GM18909 (cell line): ENCODE results near the gene CD180.

Experiments used
- ATAC-seq: cut with Tn5 transposase; IDR thresholded peaks from one replicate; pipeline ENCODE4 v1.9.1; 2021; ENCODE audit warnings: mild to moderate bottlenecking; ENCODE audit not compliant: unreplicated experiment, poor library complexity

Gene CD180

GRCh38 chr5:67165526-67166459, 30.8 kb downstream of the CD180 start:
- peak; percentile 96 for ATAC-seq

DNA sequence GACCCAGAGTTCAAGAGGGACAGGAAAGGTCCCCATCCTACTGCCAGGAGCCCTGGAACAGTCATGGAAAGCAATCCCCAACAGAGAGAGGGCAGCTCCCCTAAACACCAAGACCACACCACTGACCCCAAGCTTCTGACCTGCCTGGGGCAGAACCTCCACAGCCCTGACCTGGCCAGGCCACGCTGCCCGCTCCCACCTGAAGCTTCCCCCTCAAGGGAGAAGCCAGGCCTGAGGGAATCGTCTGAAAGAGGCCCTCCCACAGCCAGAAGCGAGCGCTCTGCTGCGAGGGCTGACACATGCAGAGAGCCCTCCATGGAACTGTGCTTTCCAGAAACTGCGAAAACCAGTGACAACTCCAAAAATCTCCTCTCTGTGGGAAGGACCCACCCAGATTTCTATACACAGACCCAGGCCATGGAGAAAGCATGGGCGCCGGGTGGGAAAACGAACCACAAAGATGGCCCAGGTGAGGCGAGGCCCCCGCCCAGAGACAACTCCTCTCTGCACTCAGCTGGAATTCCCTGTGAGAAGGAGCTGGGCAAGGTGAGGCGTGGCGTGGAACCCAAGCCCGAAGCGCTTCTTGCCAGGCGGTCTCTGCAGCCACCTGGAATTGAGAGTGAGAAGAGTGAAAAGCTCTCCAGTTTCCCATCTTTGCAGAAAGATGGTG, 31.6 kb downstream of the CD180 start:
- ATAC-seq, result no peak

DNA sequence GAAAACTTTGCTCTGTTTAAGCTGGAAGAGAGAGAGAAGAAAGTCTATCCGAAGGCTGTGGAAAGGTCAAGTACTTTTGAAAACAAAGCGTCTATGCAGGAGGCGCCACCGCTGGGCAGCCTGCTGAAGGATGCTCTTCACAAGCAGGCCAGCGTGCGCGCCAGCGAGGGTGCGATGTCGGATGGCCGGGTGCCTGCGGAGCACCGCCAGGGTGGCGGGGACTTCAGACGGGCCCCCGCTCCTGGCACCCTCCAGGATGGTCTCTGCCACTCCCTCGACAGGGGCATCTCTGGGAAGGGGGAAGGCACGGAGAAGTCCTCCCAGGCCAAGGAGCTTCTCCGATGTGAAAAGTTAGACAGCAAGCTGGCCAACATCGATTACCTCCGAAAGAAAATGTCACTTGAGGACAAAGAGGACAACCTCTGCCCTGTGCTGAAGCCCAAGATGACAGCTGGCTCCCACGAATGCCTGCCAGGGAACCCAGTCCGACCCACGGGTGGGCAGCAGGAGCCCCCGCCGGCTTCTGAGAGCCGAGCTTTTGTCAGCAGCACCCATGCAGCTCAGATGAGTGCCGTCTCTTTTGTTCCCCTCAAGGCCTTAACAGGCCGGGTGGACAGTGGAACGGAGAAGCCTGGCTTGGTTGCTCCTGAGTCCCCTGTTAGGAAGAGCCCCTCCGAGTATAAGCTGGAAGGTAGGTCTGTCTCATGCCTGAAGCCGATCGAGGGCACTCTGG, 32.6 kb downstream of the CD180 start:
- no peak for ATAC-seq

- ATAC-seq, result no peak
Observed at GRCh38 chr5:67163231-67163756, 33.3 kb downstream of the CD180 start.

DNA sequence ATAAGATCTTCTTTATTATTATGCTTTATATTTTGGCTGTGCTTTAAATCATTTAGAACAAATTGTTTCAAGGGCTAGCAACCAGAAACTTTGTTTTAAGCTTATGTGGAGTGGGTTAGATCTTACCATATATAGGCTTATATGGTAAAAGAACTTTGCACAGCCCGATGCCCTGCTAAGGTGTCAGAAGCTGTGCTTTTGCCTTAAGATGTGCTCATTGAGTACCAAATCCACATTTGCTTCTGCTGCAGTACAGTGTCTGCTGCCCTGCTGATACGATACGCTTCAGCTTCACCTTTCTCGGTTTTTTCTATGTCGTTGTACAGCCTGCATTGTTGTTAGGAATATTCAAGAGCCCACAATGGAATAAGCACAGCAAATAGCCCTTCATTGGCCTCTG, 34.8 kb downstream of the CD180 start:
- no peak for ATAC-seq

GRCh38 chr5:67160985-67161384, 35.6 kb downstream of the CD180 start:
- ATAC-seq, result no peak

DNA sequence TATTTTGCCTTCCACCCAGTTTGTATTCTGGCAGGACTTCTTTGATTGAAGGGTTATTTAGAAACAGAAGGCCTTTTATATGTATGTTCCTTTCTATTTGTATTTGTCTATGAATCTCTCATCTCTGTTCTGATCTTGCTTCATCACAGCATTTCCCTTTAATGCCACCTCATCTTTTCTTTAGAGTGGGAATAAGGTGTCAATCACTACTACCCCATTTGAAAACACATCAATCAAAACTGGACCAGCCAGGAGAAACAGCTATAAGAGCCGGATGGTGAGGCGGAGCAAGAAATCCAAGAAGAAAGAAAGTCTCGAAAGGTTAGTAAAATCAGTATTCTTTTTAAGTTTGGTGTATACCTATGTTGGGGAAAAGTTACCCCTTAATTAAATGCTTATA, 36.3 kb downstream of the CD180 start:
- ATAC-seq, result no peak

DNA sequence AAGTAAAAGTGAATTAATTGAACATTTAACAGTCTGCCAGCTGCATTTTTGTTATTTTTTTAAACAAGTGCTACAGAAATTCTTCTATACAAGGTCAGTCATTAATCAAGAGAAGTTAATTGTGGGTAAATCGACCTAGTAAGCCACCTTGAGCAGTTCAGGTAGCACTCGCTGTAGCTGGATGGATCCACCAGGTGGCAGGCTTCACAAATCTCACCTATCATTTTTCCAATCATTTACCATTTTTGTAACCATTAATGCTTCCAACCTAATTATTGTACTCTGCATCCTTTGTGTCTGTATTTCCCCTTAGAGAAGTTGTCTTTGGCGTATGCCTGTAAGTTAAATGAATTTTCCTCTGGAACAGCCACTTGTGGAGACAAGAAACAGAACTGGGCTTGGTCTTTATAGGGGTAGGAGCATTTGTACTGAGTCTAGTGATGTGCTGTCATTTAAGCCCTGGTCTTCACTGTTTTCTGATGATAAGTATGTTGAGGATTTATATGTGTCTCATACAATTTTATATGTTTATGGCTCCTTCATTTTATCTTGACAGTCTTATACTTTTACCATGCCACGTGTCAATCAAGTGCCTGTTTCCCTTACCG, 39.5 kb downstream of the CD180 start:
- peak; percentile 80 for ATAC-seq

- ATAC-seq, result no peak
Observed at GRCh38 chr5:67154556-67155206, 41.9 kb downstream of the CD180 start.

DNA sequence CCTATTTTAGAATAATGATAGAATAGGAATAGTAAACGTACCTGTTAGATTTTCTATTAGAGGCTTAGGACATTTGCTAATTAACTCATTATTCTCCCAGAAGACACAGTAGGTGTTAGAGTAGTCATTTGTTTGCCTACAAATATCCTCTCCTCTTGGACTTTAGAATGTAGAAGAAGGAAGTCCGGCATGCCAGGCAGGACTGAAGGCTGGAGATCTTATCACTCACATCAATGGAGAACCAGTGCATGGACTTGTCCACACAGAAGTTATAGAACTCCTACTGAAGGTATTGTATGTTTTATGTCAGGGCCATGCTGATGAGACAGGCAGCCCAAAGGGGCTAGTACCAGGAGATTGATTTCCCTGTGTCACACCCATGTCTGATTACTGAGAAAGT, 43.3 kb downstream of the CD180 start:
- no peak for ATAC-seq

DNA sequence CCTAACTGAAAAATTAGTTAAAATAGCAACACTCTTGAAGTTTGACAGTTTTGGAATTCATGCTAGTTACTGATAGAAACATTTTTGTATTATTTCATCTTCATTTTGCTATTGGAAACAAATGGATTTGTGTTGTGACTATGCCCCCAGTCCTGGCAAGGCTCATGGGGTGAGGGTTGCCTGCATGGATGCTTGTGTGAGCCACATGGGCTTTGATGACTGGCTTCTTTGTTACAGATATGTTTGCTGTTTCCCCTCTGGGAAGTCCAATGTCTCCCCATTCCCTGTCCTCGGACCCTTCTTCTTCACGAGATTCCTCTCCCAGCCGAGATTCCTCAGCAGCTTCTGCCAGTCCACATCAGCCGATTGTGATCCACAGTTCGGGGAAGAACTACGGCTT, 44.2 kb downstream of the CD180 start:
- no peak for ATAC-seq

DNA sequence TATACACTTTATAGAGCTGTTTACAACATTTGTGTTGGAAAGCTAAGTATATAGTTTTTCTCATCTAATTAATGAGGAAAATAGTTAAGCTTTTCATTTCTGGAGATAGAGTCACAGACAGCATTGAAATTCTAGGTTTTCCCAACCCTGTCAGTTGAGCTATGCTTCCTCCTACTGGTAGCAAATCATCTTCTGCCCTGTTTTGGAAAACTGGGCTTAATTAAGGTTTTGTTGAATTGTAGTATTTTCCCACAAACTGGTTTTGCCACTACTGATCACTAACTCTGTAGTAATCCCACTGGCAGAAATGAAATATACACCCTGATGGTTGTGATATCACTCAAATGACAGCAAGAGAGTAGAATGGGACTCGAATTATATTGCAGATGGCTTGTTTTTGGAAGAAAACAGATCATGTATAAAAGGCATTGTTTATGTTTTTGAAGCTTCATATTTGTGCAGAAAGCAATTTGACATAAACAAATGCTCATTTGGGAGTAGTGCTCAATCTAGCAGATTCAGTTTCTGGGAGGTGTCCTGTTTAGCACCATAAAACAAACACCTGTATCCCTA, 46.6 kb downstream of the CD180 start:
- no peak for ATAC-seq

DNA sequence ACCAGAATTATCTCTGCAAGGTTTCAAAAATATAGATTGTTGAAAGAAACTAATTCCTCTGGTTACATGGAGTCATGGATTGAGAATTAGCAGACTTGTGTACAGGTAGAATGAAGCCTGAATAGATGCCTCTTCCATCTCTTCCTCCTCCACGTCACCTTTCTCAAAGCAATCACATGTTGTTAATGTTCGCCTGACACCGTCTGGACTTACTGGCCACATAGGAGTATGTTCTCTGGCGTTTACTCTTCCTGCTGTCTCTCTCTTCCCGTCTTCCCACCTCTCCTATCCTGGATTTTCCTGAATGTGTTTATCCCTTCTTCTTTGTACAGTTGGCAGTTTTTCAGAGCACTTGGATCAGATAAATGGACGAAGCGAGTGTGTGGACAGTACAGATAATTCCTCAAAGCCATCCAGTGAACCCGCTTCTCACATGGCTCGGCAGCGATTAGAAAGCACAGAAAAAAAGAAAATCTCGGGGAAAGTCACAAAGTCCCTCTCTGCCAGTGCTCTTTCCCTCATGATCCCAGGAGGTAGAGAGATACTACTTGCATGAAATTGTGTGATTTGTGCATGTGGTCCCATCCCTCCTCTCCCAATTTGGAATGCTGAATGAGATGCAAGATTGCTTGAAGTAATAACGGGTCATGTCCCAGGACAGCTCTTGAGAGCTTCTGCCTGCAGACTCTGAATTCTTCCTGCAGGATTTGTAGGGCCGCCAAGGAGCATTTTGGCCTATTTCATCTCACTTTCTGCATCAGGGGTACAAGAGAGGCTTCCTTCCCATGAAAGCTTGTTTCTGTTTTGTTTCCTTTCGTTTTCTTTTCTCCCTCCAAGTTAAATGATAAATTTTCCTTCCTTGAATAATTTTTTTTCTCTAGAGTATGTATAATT, 47.3 kb downstream of the CD180 start:
- ATAC-seq, result no peak

DNA sequence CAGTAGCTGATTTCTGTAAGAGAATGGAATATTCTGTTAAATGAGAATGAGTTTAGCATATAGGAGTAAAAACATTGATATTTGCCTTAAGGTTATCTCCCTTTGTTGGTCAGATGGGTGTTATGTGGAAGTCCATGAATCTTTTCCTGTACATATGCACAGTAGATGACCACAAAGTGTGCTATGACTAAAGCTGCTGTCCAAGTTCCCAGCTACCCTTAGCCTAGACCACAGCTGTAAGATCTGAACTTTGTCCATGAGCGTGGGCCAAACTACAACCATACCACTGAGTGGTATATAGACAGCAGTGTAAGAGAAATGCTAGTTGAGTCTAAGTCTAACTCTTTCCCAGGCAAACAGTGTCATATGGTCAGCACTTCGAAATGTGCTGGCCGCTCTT, 48.8 kb downstream of the CD180 start:
- no peak for ATAC-seq

DNA sequence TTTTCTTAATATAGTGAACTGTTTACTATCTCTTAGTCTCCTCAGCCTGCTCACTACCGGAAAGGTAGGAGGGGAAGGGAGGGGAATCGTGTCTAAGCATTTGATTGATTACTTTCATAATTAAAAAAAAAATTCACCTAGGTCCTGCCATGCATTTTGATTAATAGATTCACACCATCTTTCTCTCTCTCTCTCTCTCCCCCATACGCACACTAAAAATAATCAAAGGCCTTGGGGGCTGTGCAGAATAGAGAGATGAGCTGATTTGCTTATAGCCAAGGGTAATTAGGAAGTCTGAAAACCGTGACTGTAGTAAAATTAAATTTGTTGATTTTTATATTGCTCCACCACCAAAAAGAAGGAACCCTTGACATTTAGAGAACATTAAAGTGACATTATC, 49.6 kb downstream of the CD180 start:
- no peak for ATAC-seq

GRCh38 chr5:67146574-67146973, 50.0 kb downstream of the CD180 start:
- ATAC-seq, result no peak

GRCh38 chr5:67144183-67144639, 52.4 kb downstream of the CD180 start:
- no peak for ATAC-seq

GRCh38 chr5:67143549-67143948, 53.0 kb downstream of the CD180 start:
- no peak for ATAC-seq
